Esophagus squamous epithelium (tissue), 4 donors: Measurements from ENCODE around the gene SOX9.

Experiments
- POLR2A ChIP-seq, 4 donors: fragments of 450-650 bp; IDR thresholded peaks; one replicate each; pipeline ENCODE4 v1.6.1; 2017; ENCODE audit warnings: antibody characterized with exemption in 4 of 4, mild to moderate bottlenecking in 4 of 4, moderate library complexity in 3 of 4
- TF ChIP-seq, protein P1 (sequence below), 6 experiments: fragments of 450-650 bp in 4 of 6; fragments of 200-600 bp in 2 of 6; sonication (generic) in 2 of 6; IDR thresholded peaks; one replicate each; pipeline ENCODE4 v1.5.1; 2016 to 2019; ENCODE audit warnings: antibody characterized with exemption in 6 of 6, mild to moderate bottlenecking in 4 of 6, moderate library complexity in 4 of 6

DNA sequence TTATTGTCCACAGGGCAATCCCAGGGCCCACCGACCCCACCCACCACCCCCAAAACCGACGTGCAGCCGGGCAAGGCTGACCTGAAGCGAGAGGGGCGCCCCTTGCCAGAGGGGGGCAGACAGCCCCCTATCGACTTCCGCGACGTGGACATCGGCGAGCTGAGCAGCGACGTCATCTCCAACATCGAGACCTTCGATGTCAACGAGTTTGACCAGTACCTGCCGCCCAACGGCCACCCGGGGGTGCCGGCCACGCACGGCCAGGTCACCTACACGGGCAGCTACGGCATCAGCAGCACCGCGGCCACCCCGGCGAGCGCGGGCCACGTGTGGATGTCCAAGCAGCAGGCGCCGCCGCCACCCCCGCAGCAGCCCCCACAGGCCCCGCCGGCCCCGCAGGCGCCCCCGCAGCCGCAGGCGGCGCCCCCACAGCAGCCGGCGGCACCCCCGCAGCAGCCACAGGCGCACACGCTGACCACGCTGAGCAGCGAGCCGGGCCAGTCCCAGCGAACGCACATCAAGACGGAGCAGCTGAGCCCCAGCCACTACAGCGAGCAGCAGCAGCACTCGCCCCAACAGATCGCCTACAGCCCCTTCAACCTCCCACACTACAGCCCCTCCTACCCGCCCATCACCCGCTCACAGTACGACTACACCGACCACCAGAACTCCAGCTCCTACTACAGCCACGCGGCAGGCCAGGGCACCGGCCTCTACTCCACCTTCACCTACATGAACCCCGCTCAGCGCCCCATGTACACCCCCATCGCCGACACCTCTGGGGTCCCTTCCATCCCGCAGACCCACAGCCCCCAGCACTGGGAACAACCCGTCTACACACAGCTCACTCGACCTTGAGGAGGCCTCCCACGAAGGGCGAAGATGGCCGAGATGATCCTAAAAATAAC lies 3.0 kb downstream of the SOX9 start:
- TF ChIP-seq, protein P1, sequence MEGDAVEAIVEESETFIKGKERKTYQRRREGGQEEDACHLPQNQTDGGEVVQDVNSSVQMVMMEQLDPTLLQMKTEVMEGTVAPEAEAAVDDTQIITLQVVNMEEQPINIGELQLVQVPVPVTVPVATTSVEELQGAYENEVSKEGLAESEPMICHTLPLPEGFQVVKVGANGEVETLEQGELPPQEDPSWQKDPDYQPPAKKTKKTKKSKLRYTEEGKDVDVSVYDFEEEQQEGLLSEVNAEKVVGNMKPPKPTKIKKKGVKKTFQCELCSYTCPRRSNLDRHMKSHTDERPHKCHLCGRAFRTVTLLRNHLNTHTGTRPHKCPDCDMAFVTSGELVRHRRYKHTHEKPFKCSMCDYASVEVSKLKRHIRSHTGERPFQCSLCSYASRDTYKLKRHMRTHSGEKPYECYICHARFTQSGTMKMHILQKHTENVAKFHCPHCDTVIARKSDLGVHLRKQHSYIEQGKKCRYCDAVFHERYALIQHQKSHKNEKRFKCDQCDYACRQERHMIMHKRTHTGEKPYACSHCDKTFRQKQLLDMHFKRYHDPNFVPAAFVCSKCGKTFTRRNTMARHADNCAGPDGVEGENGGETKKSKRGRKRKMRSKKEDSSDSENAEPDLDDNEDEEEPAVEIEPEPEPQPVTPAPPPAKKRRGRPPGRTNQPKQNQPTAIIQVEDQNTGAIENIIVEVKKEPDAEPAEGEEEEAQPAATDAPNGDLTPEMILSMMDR (IDR thresholded peaks at IDR 0.05) = no peak
- TF ChIP-seq POLR2A (IDR thresholded peaks at IDR 0.05) = no peak
